NB4 (cell line): Measurements from ENCODE around the gene ACADM.

Source experiments
- CTCF ChIP-seq: IDR thresholded peaks from one replicate; pipeline ENCODE4 v1.5.1; 2012; ENCODE audit warnings: low read depth, low read length
- POLR2A ChIP-seq: IDR thresholded peaks from 2 replicates; pipeline ENCODE4 v1.6.1; 2011; ENCODE audit warnings: mild to moderate bottlenecking; ENCODE audit not compliant: insufficient read length; ENCODE audit errors: extremely low read depth

DNA sequence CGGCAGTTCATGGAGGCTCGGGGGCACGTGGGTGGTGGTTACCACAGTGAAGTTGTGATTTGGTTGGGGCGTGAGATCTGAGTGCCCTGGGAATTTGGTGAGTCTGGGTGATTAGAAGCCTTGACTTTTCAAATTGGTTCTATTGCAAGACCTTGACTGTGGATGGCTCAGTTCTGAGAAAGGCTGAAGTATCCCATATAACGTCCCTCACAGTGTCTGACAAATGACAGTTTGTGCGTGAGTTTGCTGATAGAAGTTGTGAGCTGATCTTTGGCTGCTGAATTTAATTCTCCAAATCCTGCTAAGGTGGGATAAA lies 72.7 kb downstream of the ACADM start:
- no peak for TF ChIP-seq CTCF
- no peak for TF ChIP-seq POLR2A
